Measurements from ENCODE around the gene PRKCA. TPM values are rescaled to one million over a fixed set of nuclear protein-coding genes. Genes with fewer than 3 reads are reported as not detected.

Gene PRKCA
- total RNA-seq, 4 donors from 2014 or later = 9.0 to 76.1 (median 15.1) TPM

DNA sequence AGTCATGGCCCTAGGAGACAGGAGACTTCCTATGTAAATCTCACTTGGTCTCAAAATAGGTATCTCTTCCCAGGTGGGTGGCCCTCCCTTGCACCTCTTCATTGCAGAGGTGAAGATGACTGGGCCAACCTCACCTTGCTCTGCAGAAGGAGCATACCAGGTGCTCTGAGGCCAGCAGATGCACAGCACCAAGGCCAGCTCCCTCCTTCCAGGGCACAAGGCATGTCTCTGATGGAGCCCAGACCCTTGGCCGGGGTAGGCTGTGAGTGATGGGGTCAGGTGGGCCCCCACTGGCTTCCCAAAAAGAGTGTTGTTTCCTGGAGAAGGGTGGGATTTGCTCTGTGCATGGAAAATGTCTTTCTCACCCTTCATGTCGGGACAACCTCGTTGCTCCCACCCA is 545.3 kb downstream of the PRKCA start:
- no peak for TF ChIP-seq POLR2A (IDR thresholded peaks at IDR 0.05)
- TF ChIP-seq, protein P1, sequence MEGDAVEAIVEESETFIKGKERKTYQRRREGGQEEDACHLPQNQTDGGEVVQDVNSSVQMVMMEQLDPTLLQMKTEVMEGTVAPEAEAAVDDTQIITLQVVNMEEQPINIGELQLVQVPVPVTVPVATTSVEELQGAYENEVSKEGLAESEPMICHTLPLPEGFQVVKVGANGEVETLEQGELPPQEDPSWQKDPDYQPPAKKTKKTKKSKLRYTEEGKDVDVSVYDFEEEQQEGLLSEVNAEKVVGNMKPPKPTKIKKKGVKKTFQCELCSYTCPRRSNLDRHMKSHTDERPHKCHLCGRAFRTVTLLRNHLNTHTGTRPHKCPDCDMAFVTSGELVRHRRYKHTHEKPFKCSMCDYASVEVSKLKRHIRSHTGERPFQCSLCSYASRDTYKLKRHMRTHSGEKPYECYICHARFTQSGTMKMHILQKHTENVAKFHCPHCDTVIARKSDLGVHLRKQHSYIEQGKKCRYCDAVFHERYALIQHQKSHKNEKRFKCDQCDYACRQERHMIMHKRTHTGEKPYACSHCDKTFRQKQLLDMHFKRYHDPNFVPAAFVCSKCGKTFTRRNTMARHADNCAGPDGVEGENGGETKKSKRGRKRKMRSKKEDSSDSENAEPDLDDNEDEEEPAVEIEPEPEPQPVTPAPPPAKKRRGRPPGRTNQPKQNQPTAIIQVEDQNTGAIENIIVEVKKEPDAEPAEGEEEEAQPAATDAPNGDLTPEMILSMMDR (IDR thresholded peaks at IDR 0.05) = no peak
- no peak overlapping the region for H3K27ac ChIP-seq
- H3K36me3 ChIP-seq = no peaks in the 10 kb centered on the region
- H3K4me3 ChIP-seq = no peak overlapping the region
- intact Hi-C loops (cut with DNase I; ENCODE audit: low total_unique reads) = no loop called here
- no peaks in the 10 kb centered on the region for H3K27me3 ChIP-seq
- DNase-seq = no peak
- no peaks in the 10 kb centered on the region for H3K9me3 ChIP-seq
- H3K4me1 ChIP-seq = no peaks in the 10 kb centered on the region

DNA sequence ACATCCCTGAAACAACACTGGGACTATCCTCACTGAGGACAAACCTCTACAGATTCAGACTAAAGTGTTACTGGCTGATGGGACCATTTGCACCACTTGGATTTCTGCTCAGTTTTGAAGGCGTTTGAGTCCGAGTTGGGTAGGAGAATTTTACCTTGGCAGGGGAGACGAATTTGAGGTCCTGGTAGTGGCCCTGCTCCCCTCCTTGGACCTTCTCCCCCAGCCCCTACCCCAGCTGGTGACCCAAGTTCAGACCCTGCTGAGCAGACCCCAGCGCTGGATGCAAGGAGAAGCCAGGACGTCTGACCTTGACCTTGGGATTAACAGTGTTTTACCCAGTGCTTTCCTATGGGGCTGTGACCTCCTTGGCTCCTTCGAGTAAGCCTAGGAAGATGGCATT is 546.1 kb downstream of the PRKCA start:
- no peak for TF ChIP-seq POLR2A (IDR thresholded peaks at IDR 0.05)
- TF ChIP-seq, protein P1 (IDR thresholded peaks at IDR 0.05) = no peak
- H3K9me3 ChIP-seq = no peaks in the 10 kb centered on the region
- intact Hi-C loops (cut with DNase I; ENCODE audit: low total_unique reads) = no loop called here
- H3K4me3 ChIP-seq = no peak overlapping the region
- no peak for DNase-seq
- H3K27ac ChIP-seq = no peak overlapping the region
- H3K36me3 ChIP-seq = no peaks in the 10 kb centered on the region
- H3K27me3 ChIP-seq = no peaks in the 10 kb centered on the region
- H3K4me1 ChIP-seq = no peaks in the 10 kb centered on the region

DNA sequence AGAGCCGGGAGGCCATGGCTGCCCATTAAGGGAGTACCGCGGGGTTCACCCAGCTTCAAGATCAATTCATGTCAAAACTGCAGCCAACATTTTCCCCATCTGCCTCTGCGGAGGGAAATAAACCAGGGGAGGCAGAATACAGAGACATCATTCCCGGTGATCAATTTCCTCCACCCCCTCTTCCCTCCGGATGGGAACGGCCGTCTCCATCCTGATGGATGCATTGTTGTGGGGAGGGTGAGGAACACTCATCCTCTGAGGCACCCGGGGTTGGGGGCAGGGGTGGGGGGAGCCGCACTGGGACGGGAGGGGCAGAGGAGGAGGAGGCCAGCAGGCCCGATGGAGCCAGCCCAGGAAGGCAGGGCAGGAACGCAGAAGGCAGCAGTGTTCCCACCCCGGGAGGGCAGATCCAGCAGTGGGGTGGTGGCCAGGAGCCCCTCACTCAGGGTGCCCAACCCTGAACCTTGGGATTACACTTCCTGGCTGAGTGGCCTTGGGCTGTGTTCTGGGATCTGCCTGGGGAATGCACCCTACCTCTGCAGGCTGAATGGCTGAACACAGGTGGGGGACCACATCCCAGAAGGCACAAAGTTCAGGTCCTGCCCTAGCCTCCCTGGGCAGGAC is 546.7 kb downstream of the PRKCA start:
- intact Hi-C loops (cut with DNase I; ENCODE audit: low total_unique reads) = no loop called here
- H3K9me3 ChIP-seq = no peaks in the 10 kb centered on the region
- H3K4me3 ChIP-seq = no peak overlapping the region
- no peaks in the 10 kb centered on the region for H3K27me3 ChIP-seq
- TF ChIP-seq POLR2A (IDR thresholded peaks at IDR 0.05) = no peak
- TF ChIP-seq, protein P1 (IDR thresholded peaks at IDR 0.05) = no peak
- no peak overlapping the region for H3K27ac ChIP-seq
- no peaks in the 10 kb centered on the region for H3K4me1 ChIP-seq
- no peak for DNase-seq
- H3K36me3 ChIP-seq = no peaks in the 10 kb centered on the region

DNA sequence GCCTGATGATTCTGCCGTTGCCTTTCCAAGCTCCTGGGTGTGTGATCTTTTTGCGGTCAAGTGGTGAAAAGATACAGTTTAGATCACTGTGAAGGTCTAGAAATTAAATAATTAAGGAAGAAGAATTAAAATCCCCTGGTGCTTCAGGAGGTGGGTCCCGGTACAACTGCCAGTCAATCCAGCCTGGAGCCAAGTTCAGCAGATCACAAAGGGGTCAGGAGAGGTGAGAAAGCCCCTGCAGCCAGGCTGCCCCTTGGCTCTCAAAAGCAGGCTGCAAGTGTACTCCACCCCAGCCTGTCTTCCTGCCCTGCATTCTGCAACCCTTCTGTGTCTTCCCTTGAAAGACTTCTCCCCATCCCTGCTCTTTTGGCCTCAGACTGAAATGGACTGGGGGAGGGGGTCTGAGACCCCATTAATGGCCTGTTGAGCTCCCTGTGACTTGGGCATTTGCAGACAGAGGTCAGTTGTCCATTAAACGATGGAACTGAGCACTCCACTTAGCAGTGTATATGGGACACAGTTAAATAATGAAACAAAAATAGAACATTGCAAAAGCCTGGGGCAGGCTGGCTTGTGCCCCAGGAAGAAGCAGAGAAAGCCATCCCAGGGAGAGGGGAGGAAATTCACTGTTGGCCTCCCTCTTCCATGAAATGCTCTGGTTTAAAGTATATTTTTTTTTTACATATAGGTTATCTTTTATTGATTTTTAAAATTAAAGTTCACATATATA is 547.6 kb downstream of the PRKCA start:
- Histone ChIP-seq H3K9me3 (no peaks in the 10 kb centered on the region), H3K4me1 (no peaks in the 10 kb centered on the region), H3K27me3 (no peaks in the 10 kb centered on the region), H3K27ac (no peak overlapping the region), H3K4me3 (no peak overlapping the region), H3K36me3 (no peaks in the 10 kb centered on the region)
- intact Hi-C loops (cut with DNase I; ENCODE audit: low total_unique reads) = no loop called here
- TF ChIP-seq, protein P1 (IDR thresholded peaks at IDR 0.05) = no peak
- DNase-seq = no peak

DNA sequence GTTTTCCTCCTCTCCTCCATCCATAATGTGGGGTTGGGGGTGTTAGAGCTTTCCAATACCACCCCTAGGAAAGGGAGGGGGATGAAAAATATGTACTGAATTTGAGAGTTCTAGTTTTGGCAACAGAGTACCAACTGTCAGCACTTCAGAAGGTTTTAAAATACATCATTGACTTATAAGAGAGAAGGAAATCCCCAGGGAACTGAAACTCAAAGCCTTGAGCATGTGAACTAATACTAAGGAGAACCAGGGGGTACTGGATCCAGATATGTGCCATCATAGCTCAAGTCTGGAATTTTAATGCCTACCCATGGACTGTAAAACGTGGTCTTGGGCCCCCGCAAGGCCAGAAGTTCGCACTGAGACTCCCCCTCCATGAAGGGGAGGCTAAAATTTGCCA is 548.3 kb downstream of the PRKCA start:
- Histone ChIP-seq H3K27me3 (no peaks in the 10 kb centered on the region), H3K4me3 (no peak overlapping the region), H3K9me3 (no peaks in the 10 kb centered on the region), H3K4me1 (no peaks in the 10 kb centered on the region), H3K27ac (no peak overlapping the region), H3K36me3 (no peaks in the 10 kb centered on the region)
- no peak for DNase-seq
- TF ChIP-seq, protein P1 (IDR thresholded peaks at IDR 0.05) = no peak
- no peak for TF ChIP-seq POLR2A (IDR thresholded peaks at IDR 0.05)
- intact Hi-C loops (cut with DNase I; ENCODE audit: low total_unique reads) = no loop called here

Data from uterus (tissue), 4 donors.